GM12891 (cell line): ENCODE results near the gene NKAIN2.

Experiments
- POLR2A ChIP-seq: IDR thresholded peaks from 2 replicates; pipeline ENCODE4 v1.6.1; 2011; ENCODE audit warnings: low read depth, low read length, control low read depth
- POLR2AphosphoS5 ChIP-seq: IDR thresholded peaks from 2 replicates; pipeline ENCODE4 v1.6.1; 2011; ENCODE audit warnings: low read depth, low read length, control low read depth
- TAF1 ChIP-seq: IDR thresholded peaks from 2 replicates; pipeline ENCODE4 v1.6.1; 2011; ENCODE audit warnings: low read depth, low read length, control low read depth

- TF ChIP-seq POLR2A (no peak), TAF1 (no peak), POLR2AphosphoS5 (no peak)
Measured at GRCh38 chr6:124022641-124023040, 219.0 kb downstream of the NKAIN2 start.
